GM12875 (cell line): ENCODE measurements around the gene SLIT1.
A peak's percentile ranks its signal among the peaks of the same experiment; 100 is the strongest.

Source experiments
- H3K4me3 ChIP-seq: one replicate; pipeline ENCODE4 v1.5.1; 2011; ENCODE audit warnings: low read depth, low read length, control low read depth
- CTCF ChIP-seq: IDR thresholded peaks from 2 replicates; pipeline ENCODE4 v1.5.1; 2011; ENCODE audit warnings: low read depth, mild to moderate bottlenecking, control low read depth, inconsistent platforms, low read length, moderate library complexity, borderline replicate concordance; ENCODE audit not compliant: insufficient read depth

SLIT1 gene

GRCh38 chr10:97185326-97186058, at the start of gene SLIT1:
TSS of gene SLIT1 (minus strand) at chr10:97185959. CDS start at chr10:97185674, 285 bp downstream.
- TF ChIP-seq CTCF, result no peak
- H3K4me3 ChIP-seq, result no peak within 1 kb of the TSS

- TF ChIP-seq CTCF, result no peak
- H3K4me3 ChIP-seq, result no peak overlapping the region
Observed at GRCh38 chr10:97235353-97235752, 49.6 kb upstream of the SLIT1 start.

GRCh38 chr10:97234400-97234799, 48.6 kb upstream of the SLIT1 start:
- H3K4me3 ChIP-seq, result no peak overlapping the region
- peak; percentile 46; the same call in 1 of the 2 replicates for TF ChIP-seq CTCF

DNA sequence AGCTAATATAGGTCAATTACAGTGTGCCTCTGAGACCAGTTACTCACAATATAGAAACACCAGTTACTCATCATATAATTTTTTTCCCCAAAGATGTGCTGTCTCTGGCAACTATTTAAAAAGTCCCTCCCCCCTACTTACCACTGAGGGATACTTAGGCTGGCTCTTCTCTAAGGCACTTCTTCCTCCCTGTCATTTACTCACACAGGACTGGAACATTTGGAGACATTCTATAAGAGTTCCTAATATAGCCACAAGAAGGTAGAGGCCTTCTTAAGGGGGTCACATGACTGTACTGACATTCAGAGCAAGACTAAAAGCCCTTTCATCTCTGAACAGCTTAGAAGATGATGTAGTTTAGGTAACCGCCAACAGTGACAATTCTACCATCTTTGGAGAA, 44.4 kb upstream of the SLIT1 start:
- no peak for TF ChIP-seq CTCF
- H3K4me3 ChIP-seq, result no peak overlapping the region

GRCh38 chr10:97229322-97230015, 43.7 kb upstream of the SLIT1 start:
- TF ChIP-seq CTCF, result no peak

GRCh38 chr10:97228775-97229157, 43.0 kb upstream of the SLIT1 start:
- no peak overlapping the region for H3K4me3 ChIP-seq
- TF ChIP-seq CTCF, result no peak

More at GRCh38 chr10:97229322-97230015, 43.7 kb upstream of the SLIT1 start:
- no peak overlapping the region for H3K4me3 ChIP-seq
